Muscle of leg (tissue), 11 donors: Measurements from ENCODE around the gene SMAGP. TPM values are rescaled to one million over a fixed set of nuclear protein-coding genes. Genes with fewer than 3 reads are reported as not detected.
"Not testable (repeated sequence)": the region's sequence is repeated elsewhere in the genome, so short reads cannot be mapped to it uniquely, and the experiment has no call there.

ENCODE experiments used
- DNase-seq: peaks from one replicate; pipeline ENCODE4 v3.0.0; 2013
- H3K27ac ChIP-seq: one replicate; pipeline ENCODE4 v1.5.1; 2013; ENCODE audit warnings: mild to moderate bottlenecking, low read length, control low read depth
- H3K27me3 ChIP-seq: one replicate; pipeline ENCODE4 v1.6.1; 2013; ENCODE audit warnings: low read length; ENCODE audit not compliant: control insufficient read depth, insufficient read depth
- H3K36me3 ChIP-seq: one replicate; pipeline ENCODE4 v1.6.1; 2013; ENCODE audit warnings: low read length; ENCODE audit not compliant: control insufficient read depth, insufficient read depth
- H3K4me1 ChIP-seq: one replicate; pipeline ENCODE4 v1.6.1; 2013; ENCODE audit warnings: low read length; ENCODE audit not compliant: control insufficient read depth, insufficient read depth
- H3K4me3 ChIP-seq: one replicate; pipeline ENCODE4 v1.5.1; 2013; ENCODE audit warnings: low read length, control low read depth
- H3K9me3 ChIP-seq: replicated peaks from 2 replicates; pipeline ENCODE4 v1.6.1; 2013; ENCODE audit warnings: low read depth, low read length; ENCODE audit not compliant: control insufficient read depth
- WGBS: methylation state at CpG from one replicate; pipeline ENCODE4 v1.1.5; 2013; ENCODE audit warnings: missing lambda C conversion rate; ENCODE audit not compliant: insufficient coverage; 5-methylcytosine and 5-hydroxymethylcytosine counted together
- polyA plus RNA-seq, 8 donors: library from polyadenylated mRNA; unstranded; fragments of 120-200 nt; gene quantifications; one replicate each; pipeline versions ENCODE4 v1.2.1 to v1.2.3, GENCODE V29; 2013; ENCODE audit warnings: inconsistent platforms in 1 of 8, low replicate concordance in 1 of 8; ENCODE audit not compliant: insufficient read length in 8 of 8, insufficient read depth in 1 of 8
- total RNA-seq: library from RNA; stranded (reverse); fragments of 120-200 nt; gene quantifications from one replicate; pipeline ENCODE4 v1.2.4, GENCODE V29; 2013

The SMAGP gene
- total and polyA plus RNA-seq, 9 donors, result 3.4 to 14.8 (median 7.6) TPM

- Histone ChIP-seq H3K36me3 (peaks cover 35% of the 10 kb centered on the region), H3K27me3 (no peaks in the 10 kb centered on the region), H3K27ac (no peak overlapping the region), H3K4me3 (no peak overlapping the region), H3K4me1 (peaks cover 16% of the 10 kb centered on the region), H3K9me3 (no peaks in the 10 kb centered on the region)
- peak; percentile 32 for DNase-seq
- WGBS, result 83% methylated on average over 6 of the region's 7 CpGs
Observed at GRCh38 chr12:51242876-51243275, 27.3 kb downstream of the SMAGP start.

GRCh38 chr12:51242120-51242519, 28.1 kb downstream of the SMAGP start:
- Histone ChIP-seq H3K9me3 (no peaks in the 10 kb centered on the region), H3K27ac (no peak overlapping the region), H3K4me3 (no peak overlapping the region), H3K27me3 (no peaks in the 10 kb centered on the region), H3K36me3 (peaks cover 35% of the 10 kb centered on the region), H3K4me1 (peaks cover 16% of the 10 kb centered on the region)
- no peak for DNase-seq
- 84% methylated on average over 3 of the region's 7 CpGs for WGBS

- H3K36me3 ChIP-seq, result peaks cover 35% of the 10 kb centered on the region
- no peaks in the 10 kb centered on the region for H3K9me3 ChIP-seq
- H3K27ac ChIP-seq, result no peak overlapping the region
- no peaks in the 10 kb centered on the region for H3K27me3 ChIP-seq
- peaks cover 14% of the 10 kb centered on the region for H3K4me1 ChIP-seq
- DNase-seq, result no peak
- no CpG with 5 or more reads among the region's 2 CpGs for WGBS
- H3K4me3 ChIP-seq, result no peak overlapping the region
Observed at GRCh38 chr12:51240971-51241370, 29.2 kb downstream of the SMAGP start.

DNA sequence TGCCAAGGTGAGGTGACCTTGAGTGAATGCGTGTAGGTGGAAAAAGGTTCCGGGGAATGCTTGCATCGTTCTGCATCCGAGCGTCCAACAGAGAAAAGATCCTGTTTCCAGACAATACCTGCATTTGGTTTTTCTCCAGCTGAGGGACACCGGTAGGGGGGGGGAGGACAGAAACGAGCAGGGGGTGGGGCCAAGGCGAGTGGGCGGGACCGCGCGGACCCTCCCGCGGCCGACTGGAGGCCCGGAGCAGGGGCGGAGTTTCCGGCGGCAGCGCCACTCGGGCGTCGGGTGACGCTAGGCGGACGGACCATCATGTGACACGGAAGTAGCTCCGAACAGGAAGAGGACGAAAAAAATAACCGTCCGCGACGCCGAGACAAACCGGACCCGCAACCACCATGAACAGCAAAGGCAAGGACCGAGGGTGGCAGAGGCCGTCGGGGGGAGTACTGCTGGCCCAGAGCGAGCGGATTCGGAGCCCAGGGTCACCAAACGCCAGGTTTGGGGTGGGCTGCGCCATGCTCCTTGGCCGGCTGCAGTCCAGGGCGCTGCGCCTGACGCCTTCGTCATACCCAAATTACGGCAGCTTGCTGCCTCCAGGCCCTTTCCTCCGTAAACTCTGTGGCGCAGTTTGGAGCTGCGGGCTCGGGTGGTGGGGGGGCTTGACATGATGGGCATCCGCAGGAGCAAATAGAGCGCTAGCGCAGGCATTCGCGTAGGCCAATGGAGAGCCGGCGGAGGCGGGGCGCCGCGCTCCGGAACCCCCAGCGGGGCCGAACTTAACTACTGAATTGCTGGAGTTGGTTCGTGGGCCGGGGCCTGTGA, 31.5 kb downstream of the SMAGP start, which contains the start of gene DAZAP2:
DAZAP2 (plus strand) TSS at position 317 of the 825 bp plus-strand sequence; CDS start at position 399, 82 bp downstream.
- peaks cover 12% of the 10 kb centered on the region for H3K4me1 ChIP-seq
- peaks cover 27% of the 10 kb centered on the region for H3K36me3 ChIP-seq
- H3K9me3 ChIP-seq, result no peaks in the 10 kb centered on the region
- WGBS, result under 1% methylated on average over 64 of the region's 70 CpGs
- H3K4me3 ChIP-seq, result peak within 1 kb of the TSS; percentile 97
- peak within 1 kb of the TSS; percentile 99 for H3K27ac ChIP-seq
- DNase-seq, result peak; percentile 98
- H3K27me3 ChIP-seq, result no peaks in the 10 kb centered on the region

DNA sequence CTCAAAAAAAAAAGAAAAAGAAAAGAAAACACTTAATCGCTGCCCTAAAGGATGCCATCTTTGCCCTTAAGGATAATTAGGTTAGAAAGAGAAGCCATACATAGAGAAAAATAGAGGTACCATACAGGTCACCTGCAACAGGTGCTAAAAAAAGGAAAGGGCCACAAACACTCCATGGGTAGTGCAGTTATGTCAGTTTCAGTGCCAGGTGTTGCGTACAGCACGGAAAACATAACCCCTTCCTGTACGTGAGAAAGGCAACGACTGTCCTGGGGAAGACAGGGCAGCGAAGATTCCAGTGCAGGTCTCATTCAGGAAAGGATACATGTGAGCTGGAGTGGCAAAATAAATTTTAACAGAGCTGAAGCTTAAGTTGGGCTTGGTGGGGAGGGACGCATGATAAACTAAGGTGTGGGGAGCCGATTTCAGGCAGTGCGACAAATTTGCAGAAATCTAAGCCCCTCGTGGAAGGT, 32.1 kb downstream of the SMAGP start:
- H3K27me3 ChIP-seq, result no peaks in the 10 kb centered on the region
- WGBS, result under 1% methylated on average over 9 of the region's 10 CpGs
- H3K4me3 ChIP-seq, result peak overlapping the region; percentile 97
- no peaks in the 10 kb centered on the region for H3K9me3 ChIP-seq
- no peak for DNase-seq
- peak overlapping the region; percentile 60 for H3K27ac ChIP-seq
- peaks cover 12% of the 10 kb centered on the region for H3K4me1 ChIP-seq
- H3K36me3 ChIP-seq, result peaks cover 25% of the 10 kb centered on the region

DNA sequence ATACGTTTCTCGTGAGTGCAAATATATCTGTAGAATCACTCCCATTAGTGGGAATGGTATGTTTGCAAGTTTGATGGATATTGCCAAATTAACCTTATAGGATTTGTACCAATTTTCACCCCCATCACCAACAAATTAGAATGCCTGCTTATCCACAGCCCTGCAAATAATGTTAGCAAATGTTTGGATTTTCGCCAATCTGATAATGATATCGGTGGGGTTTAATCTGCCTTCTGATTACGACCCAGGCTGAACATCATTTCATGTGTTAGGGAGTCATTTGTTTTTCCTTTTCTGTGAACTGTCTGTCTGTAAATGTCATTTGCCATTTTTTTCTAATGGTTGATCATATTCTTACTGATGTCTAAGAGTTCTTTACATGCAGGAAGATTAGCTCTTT, 35.7 kb downstream of the SMAGP start:
- H3K27ac ChIP-seq, result no peak overlapping the region
- H3K27me3 ChIP-seq, result no peaks in the 10 kb centered on the region
- H3K4me1 ChIP-seq, result peaks cover 5% of the 10 kb centered on the region
- H3K4me3 ChIP-seq, result no peak overlapping the region
- 88% methylated on average over 3 of the region's 5 CpGs for WGBS
- DNase-seq, result no peak
- peaks cover 2% of the 10 kb centered on the region for H3K9me3 ChIP-seq
- H3K36me3 ChIP-seq, result no peaks in the 10 kb centered on the region

- Histone ChIP-seq H3K4me1 (no peaks in the 10 kb centered on the region), H3K36me3 (no peaks in the 10 kb centered on the region), H3K4me3 (no peak overlapping the region), H3K27me3 (no peaks in the 10 kb centered on the region), H3K9me3 (peaks cover 2% of the 10 kb centered on the region), H3K27ac (no peak overlapping the region)
- no peak for DNase-seq
Observed at GRCh38 chr12:51232642-51233041, 37.6 kb downstream of the SMAGP start.

GRCh38 chr12:51229116-51229809, 41.0 kb downstream of the SMAGP start:
- no peaks in the 10 kb centered on the region for H3K4me1 ChIP-seq
- 92% methylated on average over 5 of the region's 7 CpGs for WGBS
- no peak overlapping the region for H3K27ac ChIP-seq
- no peaks in the 10 kb centered on the region for H3K27me3 ChIP-seq
- no peak for DNase-seq
- H3K9me3 ChIP-seq, result peaks cover 2% of the 10 kb centered on the region
- H3K4me3 ChIP-seq, result no peak overlapping the region
- peaks cover 6% of the 10 kb centered on the region for H3K36me3 ChIP-seq

DNA sequence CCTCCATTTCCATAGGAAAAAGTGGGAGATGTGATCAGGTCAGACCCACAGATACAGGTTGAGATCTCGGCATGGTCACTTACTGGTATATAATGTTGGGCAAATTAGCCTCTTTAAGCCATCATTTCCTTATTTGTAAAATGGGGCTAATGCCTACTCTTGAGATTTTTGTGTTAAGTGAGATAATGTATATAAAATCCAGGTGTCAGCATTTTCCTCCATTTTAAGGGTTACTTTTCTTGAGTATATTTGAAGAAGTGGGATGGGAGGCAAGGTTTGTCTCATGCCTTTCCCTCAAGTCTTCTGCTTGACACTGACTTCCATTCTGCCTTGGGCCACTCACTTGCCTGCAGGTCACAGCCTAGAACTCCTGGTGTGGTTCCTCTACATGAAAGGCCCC, 42.3 kb downstream of the SMAGP start:
- no peak overlapping the region for H3K27ac ChIP-seq
- H3K4me1 ChIP-seq, result no peaks in the 10 kb centered on the region
- peaks cover 6% of the 10 kb centered on the region for H3K36me3 ChIP-seq
- no peak for DNase-seq
- H3K27me3 ChIP-seq, result no peaks in the 10 kb centered on the region
- no peak overlapping the region for H3K4me3 ChIP-seq
- no CpG with 5 or more reads among the region's 1 CpG for WGBS
- H3K9me3 ChIP-seq, result peaks cover 2% of the 10 kb centered on the region

GRCh38 chr12:51227112-51227511, 43.1 kb downstream of the SMAGP start:
- H3K4me1 ChIP-seq, H3K4me3 ChIP-seq, H3K27ac ChIP-seq, DNase-seq, H3K27me3 ChIP-seq, H3K9me3 ChIP-seq, H3K36me3 ChIP-seq: not testable (repeated sequence)
- WGBS, result no CpG with 5 or more reads among the region's 5 CpGs
